ENCODE measurements around the gene ROMO1. TPM values are rescaled to one million over a fixed set of nuclear protein-coding genes. Genes with fewer than 3 reads are reported as not detected.
A peak's percentile ranks its signal among the peaks of the same experiment; 100 is the strongest.

Gene ROMO1
- total and polyA plus RNA-seq, 2 of the 8 experiments (the other 6 are each of a cell fraction or from before 2014, with no cell fraction given): 164 to 702 TPM

DNA sequence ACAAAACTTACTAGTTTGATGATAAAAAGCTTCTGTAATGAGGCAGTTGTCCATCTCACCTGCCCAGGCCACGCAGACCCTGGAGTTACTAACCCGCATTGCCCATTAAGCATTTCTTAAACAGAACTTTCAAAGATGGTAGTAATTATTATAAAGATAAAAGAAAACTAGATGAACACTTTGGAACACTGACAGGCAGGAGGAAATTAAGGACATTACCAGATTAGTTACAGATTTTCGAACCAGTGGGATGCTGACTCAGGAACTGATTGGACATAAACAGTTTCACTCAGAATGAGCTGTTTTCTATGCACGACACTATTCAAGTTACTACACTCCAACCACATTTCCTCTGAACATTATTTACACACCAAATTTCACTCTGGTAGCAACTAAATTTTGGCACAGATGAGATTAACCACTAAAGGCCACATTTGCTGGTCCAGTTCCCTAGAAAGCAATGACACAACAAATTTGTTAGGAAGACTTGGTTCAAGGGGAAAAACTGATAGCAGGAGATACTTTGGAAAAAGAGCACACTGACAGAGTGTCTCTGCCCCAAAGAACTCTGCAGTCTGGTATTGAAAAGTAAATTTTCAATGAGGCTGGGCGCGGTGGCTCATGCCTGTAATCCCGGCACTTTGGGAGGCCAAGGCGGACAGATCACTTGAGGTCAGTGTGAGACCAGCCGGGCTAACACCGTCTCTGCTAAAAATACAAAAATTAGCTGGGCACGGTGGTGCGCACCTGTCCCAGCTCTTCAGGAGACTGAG, 3.0 kb downstream of the ROMO1 start:
- Histone ChIP-seq H4K8ac (ENCODE audit: extremely low read depth, insufficient read depth, low read length) (no peak overlapping the region; the same call in 1 of the 2 replicates), H3K56ac (replicated peaks; ENCODE audit: insufficient read length, low read depth, low read length) (no peak overlapping the region), H3K23ac (ENCODE audit: insufficient read length) (no peak overlapping the region), H3K4me2 (ENCODE audit: insufficient read depth in 1 of 2, low read depth in 2 of 2, low read length in 2 of 2) (no peak overlapping the region), H2BK15ac (ENCODE audit: low read length) (no peak overlapping the region), H2BK20ac (ENCODE audit: low read length) (no peak overlapping the region), H3K27ac (ENCODE audit: low read depth, low read length) (no peak overlapping the region), H2BK120ac (replicated peaks; ENCODE audit: low read depth, low read length) (no peak overlapping the region), H2BK5ac (ENCODE audit: low read depth, low read length) (no peak overlapping the region), H3K27me3 (replicated peaks in 1 of 4; ENCODE audit: control insufficient read depth in 3 of 4, extremely low read depth in 1 of 4, insufficient read depth in 3 of 4, low read length in 3 of 4) (no peaks in the 10 kb centered on the region), H3K18ac (ENCODE audit: extremely low read depth, low read length) (no peak overlapping the region), H3K79me1 (ENCODE audit: low read depth, low read length) (no peaks in the 10 kb centered on the region), H3K14ac (ENCODE audit: insufficient read length) (no peak overlapping the region), H4K20me1 (replicated peaks in 1 of 2; ENCODE audit: control insufficient read depth in 1 of 2, insufficient read depth in 2 of 2, low read length in 2 of 2) (peaks cover 3 to 8% of the 10 kb centered on the region in 2 experiments), H3K9ac (replicated peaks in 1 of 4; ENCODE audit: extremely low read depth in 1 of 4, low read depth in 3 of 4, low read length in 3 of 4) (no peak overlapping the region), H2AK5ac (ENCODE audit: low read depth, low read length) (no peak overlapping the region), H3K4ac (replicated peaks; ENCODE audit: insufficient read length, low read depth, low read length) (no peak overlapping the region), H4K5ac (ENCODE audit: insufficient read length, low read depth, low read length) (no peak overlapping the region), H4K91ac (replicated peaks; ENCODE audit: insufficient read length, low read length) (no peak overlapping the region), H2BK12ac (ENCODE audit: low read depth, low read length) (no peak overlapping the region), H2AFZ (ENCODE audit: low read length) (no peak overlapping the region), H3K4me1 (replicated peaks in 1 of 4; ENCODE audit: control insufficient read depth in 3 of 4, insufficient read depth in 4 of 4, low read length in 3 of 4) (peaks cover 0 to 2% (median under 1%) of the 10 kb centered on the region in 4 experiments; a peak in 3 of 7 replicates), H3K36me3 (ENCODE audit: control insufficient read depth in 2 of 4, insufficient read depth in 4 of 4, low read length in 3 of 4) (peaks cover 18 to 54% (median 33%) of the 10 kb centered on the region in 4 experiments), H3K79me2 (ENCODE audit: control insufficient read depth in 1 of 2, insufficient read depth in 2 of 2, low read length in 2 of 2) (peaks cover 0 to 8% of the 10 kb centered on the region in 2 experiments; a peak in 2 of 4 replicates), H3K4me3 (ENCODE audit: extremely low read depth in 1 of 4, insufficient read depth in 2 of 4, low read depth in 3 of 4, low read length in 4 of 4) (no peak overlapping the region), H3K9me3 (ENCODE audit: insufficient read depth in 2 of 2, low read depth in 1 of 2, low read length in 1 of 2) (no peaks in the 10 kb centered on the region), H3K23me2 (ENCODE audit: low read depth, low read length) (peaks cover 13% of the 10 kb centered on the region)
- DNase-seq (ENCODE audit: low read depth in 1 of 2, low spot score in 2 of 2) (no peak), FAIRE-seq (no peak)
- POLR2A ChIA-PET (ENCODE audit: partially characterized antibody): interaction anchor here (0.6 to 40.1 kb wide), 14 partner anchors 9 to 184 kb away, joined by 3 to 2341 read pairs (median 4); partner anchors contain the start of gene RBM39
- TF ChIP-seq POLR2A (IDR thresholded peaks at IDR 0.05; ENCODE audit: control extremely low read depth in 1 of 2, low read depth in 2 of 2, low read length in 2 of 2) (peak in 1 of 2 experiments; percentile 64; a peak in 2 of 3 replicates), POU5F1 (IDR thresholded peaks at IDR 0.05; ENCODE audit: low read depth, low read length) (no peak)
- 96% methylated on average over 12 of the region's 12 CpGs; no CpG with 5 or more reads in 1 of the 2 experiments for WGBS, 2 experiments (ENCODE audit: extremely low coverage in 1 of 2, insufficient coverage in 1 of 2, insufficient read length in 1 of 2, insufficient replicate concordance in 2 of 2, low coverage in 1 of 2, low lambda C conversion rate in 2 of 2, missing lambda C conversion rate in 1 of 2)
- CTCF ChIA-PET (ENCODE audit: partially characterized antibody): interaction anchor here (0.6 to 1.3 kb wide), 3 partner anchors 9 to 93 kb away, joined by 3 to 5 read pairs (median 3); partner anchors contain the start of gene RBM39
